ENCODE data around the gene ZBTB16.

ZBTB16 gene

DNA sequence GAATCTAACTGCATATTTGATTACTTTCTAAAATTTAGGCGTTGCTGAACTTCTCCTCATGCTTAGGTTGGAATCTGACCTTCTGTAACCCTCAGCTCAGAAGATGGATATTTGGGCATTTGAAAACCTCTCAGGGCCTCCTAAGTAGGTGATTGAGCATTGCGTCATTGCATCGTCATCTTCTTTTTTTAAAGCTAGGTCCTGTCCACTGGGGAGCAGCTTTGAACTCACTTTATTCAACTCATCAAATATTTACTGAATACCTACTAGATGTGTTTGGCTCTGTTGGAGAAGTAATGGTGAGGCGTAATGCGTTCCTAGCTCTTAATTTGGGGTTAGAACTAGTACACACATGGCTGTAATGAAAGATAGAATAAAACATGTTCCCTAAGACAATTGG, 56.8 kb downstream of the ZBTB16 start:
- H3K9me3 ChIP-seq (ENCODE audit: insufficient read depth, low read depth, low read length): no peaks in the 10 kb centered on the region

DNA sequence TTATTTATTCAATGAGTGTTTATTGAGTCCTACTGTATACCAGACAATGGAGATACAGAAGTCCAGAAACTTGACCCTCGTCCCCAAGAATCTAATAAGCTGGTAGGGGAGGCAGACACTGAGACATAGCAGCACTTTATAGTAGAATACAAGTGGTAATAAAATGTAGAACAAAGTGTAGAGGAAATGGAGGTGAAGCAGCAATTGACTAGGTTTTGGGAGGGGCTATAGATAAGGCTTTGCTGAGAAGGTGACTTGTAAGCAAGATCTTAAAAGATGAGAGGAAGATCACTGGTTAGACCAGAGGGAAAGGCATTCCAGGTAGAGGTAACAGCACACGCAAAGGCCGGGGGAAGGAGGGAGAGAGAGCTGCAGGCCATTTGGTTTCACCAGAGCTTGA, 57.3 kb downstream of the ZBTB16 start:
- Histone ChIP-seq H3K27ac (ENCODE audit: low read length) (no peak overlapping the region), H3K4me3 (ENCODE audit: low read length) (no peak overlapping the region), H3K27me3 (ENCODE audit: insufficient read depth, low read length) (no peaks in the 10 kb centered on the region; the same call in 1 of the 2 replicates), H3K4me1 (ENCODE audit: insufficient read depth, low read length) (no peaks in the 10 kb centered on the region), H3K9ac (ENCODE audit: low read depth, low read length) (no peak overlapping the region), H3K36me3 (ENCODE audit: insufficient read depth, low read depth, low read length) (no peaks in the 10 kb centered on the region), H3K9me3 (ENCODE audit: insufficient read depth, low read depth, low read length) (no peaks in the 10 kb centered on the region)

More for the DNA sequence above, 56.8 kb downstream of the ZBTB16 start:
- H3K4me3 ChIP-seq (ENCODE audit: low read length): no peak overlapping the region
- no peaks in the 10 kb centered on the region for H3K36me3 ChIP-seq (ENCODE audit: insufficient read depth, low read depth, low read length)
- no peaks in the 10 kb centered on the region for H3K4me1 ChIP-seq (ENCODE audit: insufficient read depth, low read length)
- no peak overlapping the region for H3K9ac ChIP-seq (ENCODE audit: low read depth, low read length)
- H3K27ac ChIP-seq (ENCODE audit: low read length): no peak overlapping the region
- H3K27me3 ChIP-seq (ENCODE audit: insufficient read depth, low read length): no peaks in the 10 kb centered on the region; the same call in 1 of the 2 replicates

DNA sequence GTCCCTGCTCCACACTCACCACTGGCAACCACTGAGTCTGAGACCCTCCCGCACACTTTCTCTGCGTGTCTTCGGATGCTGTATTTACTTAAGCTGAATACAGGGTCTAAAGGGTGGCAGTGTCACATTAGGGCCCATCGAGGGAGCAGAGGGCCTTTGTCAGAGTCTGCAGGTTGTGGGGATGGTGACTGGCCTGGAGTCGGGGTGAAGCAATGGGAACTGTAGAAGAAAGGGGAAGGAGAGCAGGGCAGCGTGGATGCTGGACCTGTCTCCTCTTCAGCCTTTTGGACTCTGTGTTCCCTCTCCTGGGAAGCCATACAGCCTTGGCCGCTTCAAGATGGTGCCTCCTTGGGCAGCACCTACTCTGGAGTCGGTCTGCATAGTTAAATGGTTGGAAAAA, 61.1 kb downstream of the ZBTB16 start:
- Histone ChIP-seq H3K36me3 (ENCODE audit: insufficient read depth, low read depth, low read length) (no peaks in the 10 kb centered on the region), H3K27ac (ENCODE audit: low read length) (no peak overlapping the region), H3K9me3 (ENCODE audit: insufficient read depth, low read depth, low read length) (no peaks in the 10 kb centered on the region), H3K4me3 (ENCODE audit: low read length) (no peak overlapping the region), H3K9ac (ENCODE audit: low read depth, low read length) (no peak overlapping the region), H3K4me1 (ENCODE audit: insufficient read depth, low read length) (no peaks in the 10 kb centered on the region), H3K27me3 (ENCODE audit: insufficient read depth, low read length) (no peaks in the 10 kb centered on the region)

DNA sequence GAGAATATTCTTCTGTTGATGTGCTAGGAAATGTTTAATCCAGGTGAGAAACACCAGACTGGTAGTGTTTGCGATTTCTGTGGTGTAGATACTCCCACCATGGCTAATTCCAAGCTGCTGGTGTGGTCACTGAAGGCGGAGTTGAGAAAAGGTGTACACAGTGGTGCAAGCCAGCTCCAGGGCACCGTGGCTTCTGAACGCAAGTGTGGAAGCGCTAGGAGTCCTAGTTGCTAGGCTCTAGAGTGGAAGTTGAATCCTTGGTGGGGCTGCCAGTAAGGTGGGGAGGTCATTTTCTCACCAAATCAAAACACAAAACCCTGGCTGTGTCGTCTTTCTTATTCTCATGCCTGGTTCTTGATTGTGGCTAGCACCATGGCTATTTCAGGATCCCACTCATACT, 61.6 kb downstream of the ZBTB16 start:
- H3K4me1 ChIP-seq (ENCODE audit: insufficient read depth, low read length): no peaks in the 10 kb centered on the region
- no peaks in the 10 kb centered on the region for H3K36me3 ChIP-seq (ENCODE audit: insufficient read depth, low read depth, low read length)
- H3K9ac ChIP-seq (ENCODE audit: low read depth, low read length): no peak overlapping the region
- no peaks in the 10 kb centered on the region for H3K27me3 ChIP-seq (ENCODE audit: insufficient read depth, low read length)
- no peaks in the 10 kb centered on the region for H3K9me3 ChIP-seq (ENCODE audit: insufficient read depth, low read depth, low read length)
- H3K27ac ChIP-seq (ENCODE audit: low read length): no peak overlapping the region
- H3K4me3 ChIP-seq (ENCODE audit: low read length): no peak overlapping the region

DNA sequence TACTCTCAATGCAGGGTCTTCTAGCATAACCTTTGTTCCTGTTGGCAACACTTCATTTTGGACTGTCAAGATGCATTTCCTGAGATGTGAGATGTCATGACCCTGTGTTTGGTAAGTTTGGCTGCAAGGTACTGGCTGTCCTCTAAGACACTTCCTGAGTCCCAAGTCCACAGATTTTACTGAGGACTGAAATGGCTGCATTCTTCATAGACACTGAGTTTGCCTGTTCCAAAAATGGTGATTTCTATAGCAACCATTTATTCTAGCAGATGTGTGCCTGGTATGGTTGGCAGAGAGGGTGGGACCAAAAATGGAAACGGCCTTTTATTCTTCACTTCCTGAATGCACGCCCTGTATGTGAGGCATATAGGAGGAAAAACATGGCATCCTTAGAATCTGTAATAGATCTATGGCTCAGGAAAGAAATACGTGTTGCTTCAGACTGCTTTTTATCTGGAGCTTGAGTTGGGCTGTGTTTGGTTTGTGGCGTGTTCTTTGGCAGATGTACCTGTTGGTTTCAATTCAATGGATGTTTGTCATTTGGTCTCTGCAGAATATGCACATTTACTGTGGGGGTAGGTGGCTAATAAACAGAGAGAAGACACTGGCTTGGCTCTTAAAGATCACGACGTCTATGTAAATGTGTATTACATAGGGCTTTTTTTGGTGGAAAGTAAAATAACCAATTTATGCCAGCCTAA, 62.4 kb downstream of the ZBTB16 start:
- no peak overlapping the region for H3K4me3 ChIP-seq (ENCODE audit: low read length)
- no peak overlapping the region for H3K9ac ChIP-seq (ENCODE audit: low read depth, low read length)
- H3K27ac ChIP-seq (ENCODE audit: low read length): no peak overlapping the region
- no peaks in the 10 kb centered on the region for H3K36me3 ChIP-seq (ENCODE audit: insufficient read depth, low read depth, low read length)
- H3K4me1 ChIP-seq (ENCODE audit: insufficient read depth, low read length): no peaks in the 10 kb centered on the region
- H3K9me3 ChIP-seq (ENCODE audit: insufficient read depth, low read depth, low read length): no peaks in the 10 kb centered on the region
- H3K27me3 ChIP-seq (ENCODE audit: insufficient read depth, low read length): no peaks in the 10 kb centered on the region

DNA sequence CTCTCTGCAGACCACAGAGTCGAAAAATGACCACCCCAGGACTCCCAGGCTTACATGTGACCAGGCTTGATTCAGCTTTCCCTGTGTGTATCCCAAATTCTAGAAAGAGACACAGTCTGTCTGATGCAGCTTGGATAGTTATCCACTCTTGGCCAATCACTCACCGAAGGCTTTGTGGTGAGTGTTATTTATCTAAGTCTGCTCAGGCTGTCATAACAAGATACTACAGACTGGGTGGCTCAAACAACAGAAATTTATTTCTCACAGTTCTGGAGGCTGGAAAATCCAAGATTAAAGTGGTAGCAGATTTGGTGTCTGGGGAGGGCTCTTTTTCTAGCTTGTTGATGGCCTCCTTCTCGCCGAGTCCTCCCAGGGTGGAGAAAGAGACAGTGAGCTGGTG, 63.2 kb downstream of the ZBTB16 start:
- no peak overlapping the region for H3K9ac ChIP-seq (ENCODE audit: low read depth, low read length)
- no peak overlapping the region for H3K27ac ChIP-seq (ENCODE audit: low read length)
- H3K4me1 ChIP-seq (ENCODE audit: insufficient read depth, low read length): no peaks in the 10 kb centered on the region
- no peaks in the 10 kb centered on the region for H3K36me3 ChIP-seq (ENCODE audit: insufficient read depth, low read depth, low read length)
- no peak overlapping the region for H3K4me3 ChIP-seq (ENCODE audit: low read length)
- H3K9me3 ChIP-seq (ENCODE audit: insufficient read depth, low read depth, low read length): no peaks in the 10 kb centered on the region
- no peaks in the 10 kb centered on the region for H3K27me3 ChIP-seq (ENCODE audit: insufficient read depth, low read length)

DNA sequence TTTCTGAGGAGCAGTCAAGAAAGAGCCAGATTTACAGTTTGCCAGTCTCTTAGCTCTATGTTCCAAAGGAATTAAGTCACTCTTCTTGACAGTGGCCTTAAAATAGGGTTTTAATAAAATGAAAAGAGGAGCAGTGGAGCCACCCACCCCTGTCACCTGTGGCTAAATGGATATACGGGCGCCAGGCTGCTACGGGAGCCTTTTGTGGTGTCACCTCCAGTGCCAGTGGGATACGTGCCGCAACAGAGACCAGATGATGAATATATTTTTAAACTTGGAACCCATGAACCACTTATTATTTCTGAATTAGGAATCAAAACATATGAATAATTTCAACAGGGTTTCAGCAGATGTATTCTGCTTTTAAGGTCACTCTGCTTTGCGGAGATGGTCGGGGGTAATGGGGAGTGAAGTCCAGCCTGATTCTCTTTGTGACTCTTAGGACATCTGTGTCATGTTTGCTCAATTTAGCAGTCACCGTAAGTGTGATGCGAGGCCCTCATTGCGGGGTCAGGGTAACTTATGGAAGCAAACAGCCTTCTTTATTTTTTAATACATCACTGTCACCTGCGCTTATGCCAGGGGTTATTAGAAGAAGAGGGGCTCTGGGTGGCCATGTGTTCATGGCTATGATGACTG, 64.3 kb downstream of the ZBTB16 start:
- Histone ChIP-seq H3K27me3 (ENCODE audit: insufficient read depth, low read length) (no peaks in the 10 kb centered on the region), H3K27ac (ENCODE audit: low read length) (no peak overlapping the region), H3K9me3 (ENCODE audit: insufficient read depth, low read depth, low read length) (no peaks in the 10 kb centered on the region), H3K9ac (ENCODE audit: low read depth, low read length) (no peak overlapping the region), H3K36me3 (ENCODE audit: insufficient read depth, low read depth, low read length) (no peaks in the 10 kb centered on the region), H3K4me3 (ENCODE audit: low read length) (no peak overlapping the region), H3K4me1 (ENCODE audit: insufficient read depth, low read length) (no peaks in the 10 kb centered on the region)

DNA sequence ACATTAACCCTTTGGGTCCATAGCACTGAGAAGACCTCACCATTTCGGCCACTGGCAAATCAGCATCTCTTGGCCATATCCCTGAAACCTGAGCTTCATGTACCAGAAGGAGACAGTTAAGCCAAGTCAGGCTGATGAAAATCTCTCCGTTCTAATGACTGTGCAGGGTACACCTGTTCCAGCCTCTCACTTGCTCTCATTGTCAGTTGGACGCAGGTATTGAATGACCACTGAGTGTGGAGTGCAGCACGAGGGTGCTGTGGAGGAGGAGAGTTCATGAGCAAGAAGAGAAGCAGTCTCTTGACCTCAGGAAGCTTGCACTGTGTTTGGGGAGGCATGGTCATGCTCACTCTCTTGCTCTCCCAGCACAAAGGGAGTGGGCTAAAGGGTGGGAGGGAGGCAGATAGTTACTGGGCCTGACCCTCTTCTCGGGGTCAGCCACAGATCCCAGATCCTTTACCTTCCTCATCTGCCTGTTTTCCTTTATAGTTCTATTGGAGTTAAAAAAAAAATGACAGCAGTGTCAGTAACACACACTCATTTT, 65.2 kb downstream of the ZBTB16 start:
- Histone ChIP-seq H3K27ac (ENCODE audit: low read length) (no peak overlapping the region), H3K9me3 (ENCODE audit: insufficient read depth, low read depth, low read length) (no peaks in the 10 kb centered on the region), H3K9ac (ENCODE audit: low read depth, low read length) (no peak overlapping the region), H3K36me3 (ENCODE audit: insufficient read depth, low read depth, low read length) (no peaks in the 10 kb centered on the region), H3K27me3 (ENCODE audit: insufficient read depth, low read length) (no peaks in the 10 kb centered on the region), H3K4me1 (ENCODE audit: insufficient read depth, low read length) (no peaks in the 10 kb centered on the region), H3K4me3 (ENCODE audit: low read length) (no peak overlapping the region)

DNA sequence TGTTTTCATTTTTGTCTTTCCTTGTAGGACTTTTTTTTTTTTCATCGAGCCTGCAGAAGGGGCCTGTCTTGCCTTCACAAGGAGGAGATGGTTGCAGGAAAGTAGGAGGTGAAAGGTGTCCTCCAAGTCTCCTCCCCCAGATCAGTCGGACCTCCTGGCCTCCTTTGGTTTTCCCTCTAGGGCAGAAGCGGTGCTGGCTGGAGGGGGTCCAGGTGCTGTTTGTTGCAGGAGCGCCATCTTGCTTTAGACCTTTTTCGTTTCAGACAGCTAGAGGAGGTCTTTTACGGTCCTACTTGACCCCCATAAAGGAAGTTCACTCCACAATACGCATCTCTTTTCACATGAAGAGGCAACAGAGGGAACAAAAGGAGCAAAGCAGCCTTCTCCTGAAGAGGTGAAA, 66.0 kb downstream of the ZBTB16 start:
- Histone ChIP-seq H3K27me3 (ENCODE audit: insufficient read depth, low read length) (no peaks in the 10 kb centered on the region), H3K27ac (ENCODE audit: low read length) (no peak overlapping the region), H3K36me3 (ENCODE audit: insufficient read depth, low read depth, low read length) (no peaks in the 10 kb centered on the region), H3K4me3 (ENCODE audit: low read length) (no peak overlapping the region), H3K9ac (ENCODE audit: low read depth, low read length) (no peak overlapping the region), H3K4me1 (ENCODE audit: insufficient read depth, low read length) (no peaks in the 10 kb centered on the region), H3K9me3 (ENCODE audit: insufficient read depth, low read depth, low read length) (no peaks in the 10 kb centered on the region)

DNA sequence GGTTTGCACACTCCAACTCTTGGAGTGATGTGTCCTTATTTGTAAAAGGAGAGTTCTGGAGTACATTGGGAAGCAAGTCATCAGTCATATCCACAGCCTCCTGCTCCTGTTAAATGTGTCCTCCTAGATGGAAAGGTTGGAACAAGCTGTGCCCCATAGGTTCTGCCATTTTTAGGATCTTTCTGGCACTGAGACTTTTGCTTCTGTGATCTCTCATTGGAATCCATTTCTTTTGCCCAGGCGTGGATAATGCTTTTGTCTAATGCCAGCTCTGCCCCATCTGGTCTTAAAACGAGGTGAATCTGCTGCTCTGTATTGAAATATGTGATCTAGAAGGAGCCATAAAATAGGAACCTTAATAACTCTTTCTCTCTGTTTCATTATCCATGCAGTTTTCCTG, 66.4 kb downstream of the ZBTB16 start:
- Histone ChIP-seq H3K4me1 (ENCODE audit: insufficient read depth, low read length) (no peaks in the 10 kb centered on the region), H3K9me3 (ENCODE audit: insufficient read depth, low read depth, low read length) (no peaks in the 10 kb centered on the region), H3K27ac (ENCODE audit: low read length) (no peak overlapping the region), H3K4me3 (ENCODE audit: low read length) (no peak overlapping the region), H3K9ac (ENCODE audit: low read depth, low read length) (no peak overlapping the region), H3K27me3 (ENCODE audit: insufficient read depth, low read length) (no peaks in the 10 kb centered on the region), H3K36me3 (ENCODE audit: insufficient read depth, low read depth, low read length) (no peaks in the 10 kb centered on the region)

DNA sequence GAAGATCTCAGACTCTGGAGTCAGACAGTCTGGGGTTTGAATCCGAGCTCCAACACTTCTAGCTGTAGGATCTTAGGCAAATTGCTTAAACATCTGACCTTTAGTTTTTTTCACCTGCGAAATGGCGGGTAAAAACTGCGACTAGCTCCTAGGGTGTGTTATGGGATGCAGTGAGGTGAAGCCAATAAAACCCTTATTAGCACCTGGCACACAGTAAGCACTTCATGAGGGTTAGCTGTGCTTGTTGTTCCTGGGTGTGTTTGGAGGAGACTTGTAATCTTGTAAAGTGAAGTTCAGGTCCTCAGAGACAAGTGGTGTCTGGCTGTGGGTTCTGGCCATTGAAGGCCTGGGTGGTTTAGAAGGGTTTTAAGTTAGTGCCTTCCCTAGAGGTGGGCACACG, 68.9 kb downstream of the ZBTB16 start:
- no peaks in the 10 kb centered on the region for H3K27me3 ChIP-seq (ENCODE audit: insufficient read depth, low read length)
- H3K4me1 ChIP-seq (ENCODE audit: insufficient read depth, low read length): no peaks in the 10 kb centered on the region
- H3K9ac ChIP-seq (ENCODE audit: low read depth, low read length): no peak overlapping the region
- H3K36me3 ChIP-seq (ENCODE audit: insufficient read depth, low read depth, low read length): no peaks in the 10 kb centered on the region
- H3K9me3 ChIP-seq (ENCODE audit: insufficient read depth, low read depth, low read length): no peaks in the 10 kb centered on the region
- H3K4me3 ChIP-seq (ENCODE audit: low read length): no peak overlapping the region
- no peak overlapping the region for H3K27ac ChIP-seq (ENCODE audit: low read length)

DNA sequence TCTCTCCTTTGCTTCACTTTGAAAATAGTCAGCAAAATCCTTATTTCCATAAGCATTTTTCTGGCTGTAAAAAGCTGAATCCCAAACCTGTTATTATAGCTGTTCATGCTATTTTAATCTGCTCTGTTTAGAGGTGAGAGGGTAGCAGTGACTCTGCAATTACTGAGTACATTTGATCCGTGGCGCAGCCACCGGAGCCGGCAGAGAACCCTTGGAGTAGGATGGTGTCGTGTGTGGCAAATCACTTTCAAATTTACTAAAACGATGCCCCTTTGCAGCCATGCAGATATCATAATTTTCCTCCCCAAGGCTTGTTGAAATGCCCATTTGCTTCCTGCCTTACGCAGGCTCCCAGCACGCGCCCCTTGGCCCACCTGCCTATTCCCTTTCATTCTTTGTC, 69.6 kb downstream of the ZBTB16 start:
- H3K4me3 ChIP-seq (ENCODE audit: low read length): no peak overlapping the region
- H3K9ac ChIP-seq (ENCODE audit: low read depth, low read length): no peak overlapping the region
- H3K4me1 ChIP-seq (ENCODE audit: insufficient read depth, low read length): no peaks in the 10 kb centered on the region
- no peak overlapping the region for H3K27ac ChIP-seq (ENCODE audit: low read length)
- no peaks in the 10 kb centered on the region for H3K9me3 ChIP-seq (ENCODE audit: insufficient read depth, low read depth, low read length)
- H3K27me3 ChIP-seq (ENCODE audit: insufficient read depth, low read length): no peaks in the 10 kb centered on the region
- H3K36me3 ChIP-seq (ENCODE audit: insufficient read depth, low read depth, low read length): no peaks in the 10 kb centered on the region

Measured in iPS-20b (cell line).